Measurements from ENCODE around the gene LVRN.
"Not testable (repeated sequence)": the region's sequence is repeated elsewhere in the genome, so short reads cannot be mapped to it uniquely, and the experiment has no call there.

Gene LVRN, protein sequence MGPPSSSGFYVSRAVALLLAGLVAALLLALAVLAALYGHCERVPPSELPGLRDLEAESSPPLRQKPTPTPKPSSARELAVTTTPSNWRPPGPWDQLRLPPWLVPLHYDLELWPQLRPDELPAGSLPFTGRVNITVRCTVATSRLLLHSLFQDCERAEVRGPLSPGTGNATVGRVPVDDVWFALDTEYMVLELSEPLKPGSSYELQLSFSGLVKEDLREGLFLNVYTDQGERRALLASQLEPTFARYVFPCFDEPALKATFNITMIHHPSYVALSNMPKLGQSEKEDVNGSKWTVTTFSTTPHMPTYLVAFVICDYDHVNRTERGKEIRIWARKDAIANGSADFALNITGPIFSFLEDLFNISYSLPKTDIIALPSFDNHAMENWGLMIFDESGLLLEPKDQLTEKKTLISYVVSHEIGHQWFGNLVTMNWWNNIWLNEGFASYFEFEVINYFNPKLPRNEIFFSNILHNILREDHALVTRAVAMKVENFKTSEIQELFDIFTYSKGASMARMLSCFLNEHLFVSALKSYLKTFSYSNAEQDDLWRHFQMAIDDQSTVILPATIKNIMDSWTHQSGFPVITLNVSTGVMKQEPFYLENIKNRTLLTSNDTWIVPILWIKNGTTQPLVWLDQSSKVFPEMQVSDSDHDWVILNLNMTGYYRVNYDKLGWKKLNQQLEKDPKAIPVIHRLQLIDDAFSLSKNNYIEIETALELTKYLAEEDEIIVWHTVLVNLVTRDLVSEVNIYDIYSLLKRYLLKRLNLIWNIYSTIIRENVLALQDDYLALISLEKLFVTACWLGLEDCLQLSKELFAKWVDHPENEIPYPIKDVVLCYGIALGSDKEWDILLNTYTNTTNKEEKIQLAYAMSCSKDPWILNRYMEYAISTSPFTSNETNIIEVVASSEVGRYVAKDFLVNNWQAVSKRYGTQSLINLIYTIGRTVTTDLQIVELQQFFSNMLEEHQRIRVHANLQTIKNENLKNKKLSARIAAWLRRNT

DNA sequence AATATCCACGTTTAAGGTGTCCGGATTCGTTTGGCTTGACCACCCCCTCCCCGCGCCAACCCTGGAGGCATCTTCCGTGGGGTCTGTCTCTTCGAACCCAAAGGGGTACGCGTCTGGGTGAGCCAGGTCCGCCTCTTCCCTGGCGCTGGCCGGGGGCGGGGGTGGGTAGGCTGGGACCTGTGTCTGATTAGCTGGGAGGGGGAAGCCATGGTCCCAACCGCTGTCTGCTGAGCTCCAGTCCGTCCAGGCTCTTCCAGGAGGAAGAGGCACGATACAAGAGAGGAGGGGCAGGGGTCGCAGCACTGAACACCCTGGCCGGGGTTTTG lies at the start of gene LVRN:
TSS of gene LVRN (plus strand) at position 237 of the 326 bp plus-strand sequence. CDS start 143 bp downstream, outside the sequence.
- DNase-seq: no peak

DNA sequence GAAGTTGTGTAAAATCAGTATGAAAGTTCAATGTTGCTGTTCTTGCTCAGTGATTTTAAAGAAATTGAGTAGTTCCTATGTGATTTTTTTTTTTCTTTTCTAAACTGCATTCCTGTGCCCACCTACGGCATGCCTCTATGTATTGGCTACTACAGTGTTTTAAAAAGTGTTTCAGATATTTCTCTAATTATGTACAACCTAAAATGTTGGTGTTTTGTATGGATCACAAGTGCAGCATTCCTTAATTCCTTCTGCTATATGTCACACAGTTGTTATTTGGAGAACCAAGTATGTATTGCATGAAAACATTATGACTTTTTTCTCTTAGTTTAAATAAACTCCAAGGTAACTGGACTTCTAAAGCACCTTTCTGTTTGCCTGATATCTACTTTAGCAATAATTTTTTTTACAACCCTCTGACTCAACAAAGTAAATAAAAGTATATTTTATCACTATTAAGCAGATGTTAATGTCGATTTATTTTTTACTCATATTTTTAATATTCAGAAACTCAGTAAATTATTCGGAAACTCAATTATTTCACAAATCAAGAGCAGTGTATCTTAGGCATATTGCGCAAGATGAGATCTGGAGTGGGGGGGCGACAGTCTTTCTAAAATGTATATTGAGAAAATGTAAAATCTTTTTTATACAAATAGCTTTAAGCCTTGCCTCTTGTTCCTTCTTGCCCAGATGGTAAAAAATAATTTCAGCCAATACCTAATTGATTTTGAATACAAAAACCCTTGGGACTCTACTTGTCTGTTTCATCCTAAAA lies 48.5 kb upstream of the LVRN start:
- DNase-seq: not testable (repeated sequence)

DNA sequence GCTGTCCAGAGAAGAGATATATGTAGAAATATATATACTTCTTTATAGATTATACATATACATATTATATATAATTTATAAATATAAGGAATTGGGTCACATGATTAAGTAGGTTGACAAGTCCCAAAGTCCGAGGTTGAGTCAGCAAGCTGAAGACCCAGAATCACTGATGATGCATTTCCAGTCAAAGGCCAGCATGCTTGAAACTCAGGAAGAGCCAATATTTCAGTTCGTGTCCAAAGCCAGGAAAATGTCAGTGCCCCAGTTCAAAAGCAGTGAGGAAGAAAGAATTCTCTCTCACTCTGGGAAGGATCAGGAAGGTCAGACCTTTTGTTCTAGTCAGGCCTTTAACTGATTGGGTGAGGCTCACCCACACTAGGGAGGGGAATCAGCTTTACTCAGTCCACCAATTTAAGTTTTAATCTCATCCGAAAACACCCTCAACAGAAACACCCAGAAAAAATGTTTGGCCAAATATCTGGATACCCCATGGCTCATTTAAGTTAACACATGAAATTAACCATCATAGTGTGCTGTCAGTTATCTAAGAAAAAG lies 42.0 kb upstream of the LVRN start:
- no peak for DNase-seq

DNA sequence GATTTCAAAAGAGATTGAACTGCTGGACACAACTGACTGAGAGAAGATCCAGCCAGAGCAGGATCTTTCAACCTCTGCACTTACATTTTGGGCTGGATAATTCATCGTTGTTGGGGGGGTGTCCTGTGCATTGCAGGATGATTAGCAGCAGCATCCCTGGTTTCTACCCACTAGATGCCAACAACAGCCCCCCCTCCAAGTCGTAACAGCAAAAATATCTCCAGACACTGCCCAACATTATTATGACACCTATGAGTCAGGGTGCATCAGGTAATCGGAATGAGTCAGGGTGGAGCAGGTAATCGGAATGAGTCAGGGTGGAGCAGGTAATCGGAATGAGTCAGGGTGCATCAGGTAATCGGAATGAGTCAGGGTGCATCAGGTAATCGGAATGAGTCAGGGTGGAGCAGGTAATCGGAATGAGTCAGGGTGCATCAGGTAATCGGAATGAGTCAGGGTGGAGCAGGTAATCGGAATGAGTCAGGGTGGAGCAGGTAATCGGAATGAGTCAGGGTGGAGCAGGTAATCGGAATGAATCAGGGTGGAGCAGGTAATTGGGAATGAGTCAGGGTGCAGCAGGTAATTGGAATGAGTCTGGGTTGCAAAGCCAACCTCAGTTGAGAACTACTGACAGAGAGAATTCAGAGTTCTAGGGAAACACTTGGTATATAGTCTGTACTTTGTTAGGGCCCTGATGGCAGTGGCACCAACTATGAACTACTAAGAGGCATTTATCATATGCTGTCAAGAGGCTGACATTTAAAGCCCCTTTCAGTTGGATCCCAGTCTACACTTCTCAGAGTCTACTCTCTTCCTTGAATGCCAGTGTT lies 33.5 kb upstream of the LVRN start:
- DNase-seq: not testable (repeated sequence)

DNA sequence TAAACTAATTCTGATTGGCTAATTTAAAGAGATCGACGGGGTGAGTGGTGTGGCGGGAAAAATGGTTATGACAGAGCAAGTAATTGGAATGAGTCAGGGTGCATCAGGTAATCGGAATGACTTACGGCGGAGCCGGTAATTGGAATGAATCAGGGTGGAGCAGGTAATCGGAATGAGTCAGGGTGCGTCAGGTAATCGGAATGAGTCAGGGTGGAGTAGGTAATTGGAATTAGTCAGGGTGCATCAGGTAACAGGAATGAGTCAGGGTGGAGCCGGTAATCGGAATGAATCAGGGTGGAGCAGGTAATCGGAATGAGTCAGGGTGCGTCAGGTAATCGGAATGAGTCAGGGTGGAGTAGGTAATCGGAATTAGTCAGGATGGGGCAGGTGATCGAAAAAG lies 32.1 kb upstream of the LVRN start:
- not testable (repeated sequence) for DNase-seq

DNA sequence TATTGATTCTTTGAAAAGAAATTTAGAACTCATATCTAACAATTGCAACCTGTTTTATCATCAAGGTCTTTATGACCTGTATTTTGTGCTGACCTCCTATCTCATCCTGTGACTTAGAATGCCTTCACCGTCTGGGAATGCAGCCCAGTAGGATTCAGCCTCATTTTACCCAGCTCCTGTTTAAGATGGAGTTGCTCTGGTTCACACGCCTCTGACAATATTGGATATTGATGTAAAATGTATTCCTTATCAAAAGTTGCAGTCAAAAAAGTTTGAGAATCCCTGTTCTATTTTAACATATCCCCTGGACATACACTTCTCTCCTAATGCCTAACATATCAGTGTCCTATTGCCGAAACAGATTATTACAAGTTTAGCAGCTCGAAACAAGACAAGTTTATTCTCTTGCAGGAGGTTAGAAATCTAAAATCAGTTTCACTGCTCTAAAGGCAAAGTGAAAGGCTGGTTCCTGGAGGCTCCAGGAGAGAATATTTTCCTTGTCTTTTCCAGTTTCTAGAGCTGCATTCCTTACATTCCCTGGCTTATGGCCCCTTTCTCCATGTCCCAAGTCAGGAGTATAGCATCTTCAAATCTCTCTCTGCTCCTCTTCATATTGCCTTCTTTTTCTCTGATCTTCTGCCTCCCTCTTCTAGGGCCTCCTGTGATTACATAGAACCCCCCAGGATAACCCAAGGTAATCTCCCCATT lies 31.5 kb upstream of the LVRN start:
- DNase-seq: peak; percentile 31

DNA sequence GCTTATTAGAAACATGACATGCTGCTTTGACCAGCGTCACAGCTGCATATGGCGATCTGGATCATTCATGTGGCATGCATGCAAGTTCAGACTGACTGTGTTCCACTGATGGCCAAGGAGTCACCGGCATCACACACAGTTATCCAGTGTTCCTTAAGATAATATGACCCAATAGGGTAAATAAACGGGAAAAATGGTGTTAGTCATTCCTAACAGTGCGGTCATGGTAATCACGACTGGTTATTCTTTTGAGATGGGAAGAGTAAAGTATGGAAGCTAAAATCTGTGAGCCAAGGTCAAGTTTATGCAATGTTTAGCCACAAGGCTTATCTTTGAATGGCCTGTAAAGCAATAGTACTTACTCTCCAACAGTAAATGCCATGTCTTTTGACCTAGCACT lies 29.3 kb upstream of the LVRN start:
- peak; percentile 55 for DNase-seq

DNA sequence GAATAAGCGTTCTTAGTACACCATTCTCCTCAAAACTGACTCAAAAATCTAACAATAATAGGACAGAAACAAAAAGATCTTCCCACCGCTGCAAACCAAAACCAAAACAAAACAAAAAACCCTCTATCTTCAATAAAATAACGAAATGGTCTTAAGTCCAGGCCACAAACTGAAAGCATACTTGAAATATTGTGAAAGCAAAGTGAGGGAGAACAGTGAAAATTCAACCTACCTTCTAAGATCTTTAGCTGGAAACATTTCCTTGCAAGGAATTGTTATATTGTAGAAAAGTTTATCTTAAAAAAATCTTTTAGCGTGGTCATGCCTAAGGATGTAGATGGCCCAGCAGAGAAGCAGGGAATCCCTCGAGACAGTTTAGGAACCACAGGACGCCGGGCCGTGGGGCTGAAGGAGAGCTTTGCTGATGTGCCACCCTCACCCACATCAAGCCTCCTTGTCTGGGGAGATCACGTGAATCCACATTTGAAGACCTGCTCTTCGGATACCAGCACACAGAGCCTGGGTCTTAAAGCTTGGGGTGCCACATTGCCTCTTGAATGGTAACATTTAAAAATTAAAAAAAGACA lies 27.8 kb upstream of the LVRN start:
- DNase-seq: no peak

DNA sequence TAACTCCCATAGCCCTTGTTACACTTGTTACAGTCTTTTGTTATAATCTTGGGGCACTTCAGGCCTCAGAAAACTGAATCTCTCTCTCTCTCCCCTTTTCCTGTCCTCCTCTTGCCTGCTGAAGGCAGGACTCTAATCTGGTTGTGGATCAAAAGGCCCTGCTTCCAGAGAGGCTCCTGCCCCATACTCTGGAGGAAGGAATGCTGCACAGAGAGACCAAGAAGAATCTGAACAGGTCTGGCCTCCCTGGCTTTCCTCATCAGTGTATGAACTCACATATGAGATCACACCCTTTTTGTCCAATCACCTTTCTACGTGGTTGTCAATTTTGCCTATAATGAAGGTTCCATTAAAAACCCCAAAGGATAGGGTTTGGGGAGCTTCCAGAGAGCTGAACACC lies 26.2 kb upstream of the LVRN start:
- no peak for DNase-seq

DNA sequence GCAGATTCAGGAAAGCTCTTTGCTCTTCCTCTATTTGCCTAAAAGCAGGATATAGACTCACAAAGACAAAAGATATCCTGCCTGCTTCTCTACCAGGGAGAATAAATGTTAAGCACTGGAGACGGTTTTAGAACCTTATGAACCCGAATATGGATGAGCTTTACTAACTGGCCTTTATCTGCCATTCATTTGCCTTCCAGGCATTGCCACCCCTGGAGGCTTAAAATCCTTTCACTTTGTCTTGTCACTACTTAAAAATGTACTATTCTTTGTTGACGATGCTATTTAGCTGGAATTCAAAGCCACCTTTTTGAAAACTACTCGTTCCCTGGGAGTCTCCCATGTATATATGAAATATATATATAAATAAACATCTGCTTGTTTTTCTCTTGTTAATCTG lies 23.2 kb upstream of the LVRN start:
- peak; percentile 60 for DNase-seq

DNA sequence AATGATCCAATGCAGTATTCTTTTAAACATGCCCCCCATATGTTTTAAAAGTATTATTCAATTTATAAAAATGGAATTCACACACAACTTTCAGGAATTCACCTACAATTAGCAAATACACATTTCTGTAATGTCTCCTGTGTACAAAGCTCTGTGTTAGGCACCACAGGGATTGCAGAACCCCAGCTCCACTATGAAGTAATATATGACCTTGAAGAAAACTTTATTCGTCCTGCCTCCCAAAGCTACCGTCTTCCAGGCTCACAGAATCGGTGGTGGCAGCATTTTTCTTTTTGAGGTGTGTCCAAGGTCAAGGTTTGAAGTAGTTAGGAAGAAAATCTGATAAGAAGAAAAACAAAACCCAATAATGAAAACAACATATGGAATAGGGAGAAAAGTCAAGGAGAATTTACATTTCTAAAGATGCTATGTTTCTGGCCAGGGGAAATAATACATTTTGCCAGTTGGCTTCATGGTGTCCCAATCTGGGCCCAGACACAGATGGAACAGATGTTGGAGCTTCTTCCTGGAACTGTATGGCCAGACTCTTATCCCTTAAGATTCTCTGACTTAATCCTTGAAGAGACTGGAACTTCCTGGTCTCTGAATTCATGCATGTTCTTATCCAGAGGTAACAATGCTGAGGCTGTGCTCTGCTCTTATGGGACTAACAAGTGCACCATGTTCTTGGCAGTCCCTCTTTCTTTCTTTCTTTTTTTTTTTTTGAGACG lies 22.0 kb upstream of the LVRN start:
- DNase-seq: no peak

DNA sequence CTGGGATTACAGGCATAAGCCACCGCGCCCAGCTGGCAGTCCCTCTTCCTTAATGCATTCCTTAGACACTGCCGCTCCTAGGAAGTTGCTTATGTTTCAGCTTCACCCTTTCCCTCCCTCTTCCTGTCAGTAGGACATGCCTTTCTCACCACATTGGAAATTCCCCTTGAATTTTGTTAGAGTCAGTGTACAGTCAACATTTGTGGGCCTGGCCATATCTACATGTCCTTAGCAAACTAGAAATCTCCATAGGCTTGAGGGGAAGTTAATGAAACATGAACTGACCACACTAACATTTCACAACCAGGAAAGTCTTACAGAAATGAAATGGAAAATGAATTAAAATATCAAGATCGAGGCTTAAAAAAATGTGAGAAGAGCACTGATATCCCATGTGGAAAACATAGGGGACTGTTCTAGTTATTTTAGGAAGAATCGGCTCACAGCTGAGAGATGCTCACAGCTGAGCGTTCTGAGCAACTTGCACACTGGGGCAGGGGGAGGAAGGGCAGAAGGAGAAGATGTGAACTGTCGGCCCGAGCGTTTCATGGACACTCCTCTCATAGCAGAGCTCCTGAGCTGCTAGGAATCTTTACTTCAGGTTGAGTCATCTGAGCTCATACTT lies 21.1 kb upstream of the LVRN start:
- DNase-seq: peak; percentile 97

DNA sequence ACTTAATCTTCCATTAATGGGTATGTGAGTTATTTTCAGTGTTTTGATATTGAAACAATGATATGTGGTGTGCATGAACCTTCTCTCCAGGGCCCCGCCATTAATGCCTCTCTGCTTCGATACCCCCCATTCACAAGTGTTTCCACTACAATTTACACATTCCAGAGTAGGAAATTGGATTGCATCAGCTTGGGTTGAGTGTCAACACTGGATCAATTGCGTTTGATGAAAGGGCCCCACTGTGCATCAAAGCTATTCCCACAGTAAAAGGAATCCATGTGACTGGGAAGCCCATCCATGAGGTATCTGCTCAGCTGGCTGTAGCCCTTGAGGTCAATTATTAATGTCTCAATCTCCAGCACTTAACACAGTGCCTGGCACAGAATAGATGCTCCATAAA lies 17.8 kb upstream of the LVRN start:
- no peak for DNase-seq

DNA sequence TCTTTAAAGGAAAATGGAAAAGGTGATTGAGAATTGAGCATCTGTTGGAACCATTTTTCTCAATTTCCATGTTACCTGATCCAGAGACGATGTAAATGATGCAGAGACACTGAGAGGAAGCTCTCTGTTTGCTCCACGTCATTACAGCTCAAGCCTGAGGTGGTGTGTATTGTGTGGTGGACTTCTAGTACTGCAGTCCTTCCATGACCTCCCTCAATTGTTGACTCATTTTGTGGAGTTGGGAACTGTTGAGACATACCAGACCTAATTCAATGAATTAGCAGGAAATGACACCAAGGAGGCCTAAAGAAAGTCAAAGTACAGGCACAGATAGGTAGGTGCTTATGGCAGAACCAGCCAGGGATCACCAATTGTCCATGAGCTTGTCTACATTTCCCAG lies 15.6 kb upstream of the LVRN start:
- DNase-seq: peak; percentile 35

DNA sequence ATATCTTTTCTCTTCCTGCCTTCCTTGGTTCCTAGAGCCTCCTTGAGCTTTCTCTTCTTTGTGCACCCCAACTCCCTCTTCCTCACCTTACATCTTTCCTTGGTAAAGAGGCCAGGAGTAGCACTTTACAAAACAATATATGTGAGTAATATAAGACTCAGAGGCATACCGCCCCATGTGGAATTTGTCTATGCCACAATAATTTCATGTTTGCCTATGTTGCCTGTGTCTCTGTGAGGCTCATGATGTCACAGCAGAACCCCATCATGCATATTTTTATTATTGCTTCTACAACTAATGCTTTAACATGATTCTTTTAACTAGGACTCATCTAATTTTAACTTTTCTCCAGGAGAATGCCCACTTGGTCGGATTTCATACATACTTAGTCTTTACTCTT lies 15.0 kb upstream of the LVRN start:
- peak; percentile 56 for DNase-seq

DNA sequence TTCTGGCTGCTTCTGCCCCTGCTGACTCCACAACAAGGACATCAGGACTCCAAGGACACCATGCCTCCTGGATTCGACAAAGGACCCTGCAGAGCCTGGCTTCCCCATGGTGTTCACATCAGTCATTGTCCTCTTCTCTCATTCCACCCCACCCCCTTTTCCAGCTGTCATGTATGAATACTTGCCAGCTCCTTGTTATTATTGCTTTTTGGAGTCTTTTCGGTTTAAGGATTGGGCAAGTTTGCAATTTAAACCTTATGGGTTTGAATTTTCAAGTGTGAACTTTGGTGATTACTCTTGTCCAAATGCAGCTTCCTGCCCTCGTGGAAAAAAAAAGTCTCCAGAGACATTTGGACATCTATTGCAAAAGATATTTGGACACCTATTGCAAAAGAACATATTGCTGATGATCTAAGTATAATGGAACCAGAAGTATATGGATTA lies 14.2 kb upstream of the LVRN start:
- DNase-seq: no peak

DNA sequence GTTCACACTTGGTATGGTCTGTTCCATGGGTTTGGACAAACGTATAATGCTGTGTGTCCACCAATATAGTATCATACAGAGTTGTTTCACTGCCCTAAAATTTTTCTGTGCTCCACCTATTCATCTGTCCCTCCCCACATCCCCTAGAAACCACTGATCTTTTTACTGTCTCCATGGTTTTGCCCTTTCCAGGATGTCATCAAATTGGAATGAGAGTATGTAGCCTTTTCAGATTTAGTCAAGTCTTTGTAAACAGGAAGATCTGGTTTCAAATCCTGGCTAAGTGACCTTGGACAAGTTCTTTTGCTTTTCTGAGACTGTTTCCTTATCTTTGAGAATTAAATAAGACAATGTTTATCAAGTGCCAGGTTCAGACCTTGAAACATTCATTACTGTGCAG lies 13.2 kb upstream of the LVRN start:
- peak; percentile 51 for DNase-seq

DNA sequence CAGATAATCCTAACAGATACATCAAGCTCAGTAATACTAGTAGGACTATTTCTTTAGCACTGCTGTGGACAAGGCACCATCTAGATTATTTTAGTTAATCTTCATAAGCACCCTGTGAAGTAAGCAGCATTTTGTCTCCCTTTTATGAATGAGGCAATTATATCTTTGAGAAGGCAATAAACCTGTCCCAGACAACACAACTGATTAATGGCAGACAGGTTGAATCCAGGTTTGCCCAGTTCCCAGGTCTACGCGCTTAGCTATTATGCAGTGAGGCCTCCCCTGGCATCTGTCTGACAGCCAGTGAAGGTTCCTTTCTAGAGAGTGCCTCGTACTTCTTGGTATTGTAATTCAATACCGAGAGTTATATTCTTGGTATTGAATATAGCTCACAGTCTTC lies 9.7 kb upstream of the LVRN start:
- no peak for DNase-seq

DNA sequence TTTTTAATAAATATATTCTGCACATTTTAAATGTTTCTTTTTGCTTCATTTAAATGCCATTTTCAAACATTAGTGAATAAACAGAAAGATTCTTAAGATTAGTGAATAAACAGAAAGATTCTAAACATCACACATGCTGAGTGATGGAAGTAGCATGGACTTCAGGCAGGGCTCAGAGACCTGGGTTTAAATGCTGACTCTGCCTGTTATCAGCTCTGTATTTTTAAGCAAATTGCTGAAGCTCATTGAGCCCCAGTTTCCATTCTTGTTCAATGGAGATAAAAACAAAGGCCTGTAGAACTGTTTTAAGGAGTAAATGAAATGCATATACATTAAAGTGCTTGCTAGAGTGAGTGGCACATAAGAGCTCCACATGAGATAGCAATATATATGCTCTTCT lies 8.1 kb upstream of the LVRN start:
- no peak for DNase-seq

DNA sequence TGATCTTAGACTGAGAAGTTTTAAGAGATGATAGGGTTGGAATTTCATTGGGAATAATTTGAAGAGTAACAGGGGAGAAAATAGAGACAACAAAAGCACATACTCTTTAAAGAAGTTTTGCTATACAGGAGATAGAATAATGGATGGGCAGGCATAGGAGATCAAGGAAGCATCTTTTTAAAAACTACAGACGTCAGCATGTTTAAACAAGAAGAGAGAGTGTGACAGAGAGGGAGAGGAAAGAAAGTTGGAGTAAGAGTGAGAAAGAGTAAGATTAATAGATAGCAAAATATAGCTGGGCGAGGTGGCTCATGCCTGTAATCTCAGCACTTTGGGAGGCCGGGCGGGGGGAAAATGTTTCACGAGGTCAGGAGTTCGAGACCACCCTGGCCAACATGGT lies 5.3 kb upstream of the LVRN start:
- DNase-seq: no peak

Measured in EL (cell line).